HG02798 (cell line): Measurements from ENCODE around the gene PROCA1.
"Not testable (repeated sequence)": the region's sequence is repeated elsewhere in the genome, so short reads cannot be mapped to it uniquely, and the experiment has no call there.

Experiments
- ATAC-seq: cut with Tn5 transposase; IDR thresholded peaks from one replicate; pipeline ENCODE4 v1.9.1; 2021; ENCODE audit warnings: mild to moderate bottlenecking; ENCODE audit not compliant: unreplicated experiment, poor library complexity

PROCA1 gene

GRCh38 chr17:28726627-28727491 lies 15.2 kb upstream of the PROCA1 start:
- ATAC-seq = peak; percentile 46

DNA sequence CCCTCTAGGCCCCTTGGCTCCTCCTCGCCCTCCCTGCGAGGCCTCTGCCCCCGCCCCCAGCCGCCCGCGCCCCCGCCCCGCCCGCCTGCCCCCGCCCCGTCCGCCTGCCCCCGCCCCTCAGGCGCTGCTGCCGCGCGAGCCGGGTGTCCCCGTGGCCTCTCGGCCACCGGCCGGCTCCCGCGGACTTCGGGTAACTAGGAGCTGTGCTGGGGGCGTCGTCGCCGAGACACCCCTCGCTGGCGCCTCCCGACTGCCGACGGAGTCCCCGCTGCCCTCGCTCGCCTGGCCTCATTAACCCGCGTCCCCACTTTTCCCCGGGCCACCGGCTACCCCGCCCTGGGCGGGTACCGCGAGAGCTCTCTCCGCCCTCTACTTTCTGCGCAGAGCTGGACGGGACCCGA lies 14.5 kb upstream of the PROCA1 start, which contains the start of gene TLCD1:
Gene TLCD1, minus strand, starts transcription at position 8 of the 401 bp plus-strand sequence. CDS start 136 bp downstream, outside the sequence.
- peak; percentile 11 for ATAC-seq

- ATAC-seq = peak; percentile 0
Observed at GRCh38 chr17:28725660-28726225, 14.1 kb upstream of the PROCA1 start.

DNA sequence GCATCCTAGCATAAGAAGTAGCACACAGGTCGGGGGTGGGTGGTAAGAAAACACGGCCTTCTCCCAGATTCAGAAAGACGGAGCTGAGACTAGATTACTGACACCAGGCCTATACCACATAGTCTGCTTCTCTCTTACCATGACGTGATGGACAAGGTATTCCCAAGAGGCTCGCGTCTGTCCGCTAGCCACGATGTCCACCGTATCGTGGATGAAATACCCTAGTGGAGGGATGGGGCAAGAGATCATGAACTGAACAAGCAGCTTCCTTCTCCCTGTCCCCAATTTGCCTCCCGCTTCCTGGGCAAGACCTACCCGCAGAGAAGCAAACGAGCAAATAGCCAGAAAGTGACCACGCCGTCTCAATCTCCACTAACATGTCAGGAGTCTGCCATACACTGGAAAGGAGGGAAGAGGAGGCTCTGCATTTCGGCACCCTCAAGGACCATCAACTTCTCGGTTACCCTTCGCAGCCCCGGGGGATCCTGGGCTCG lies 13.5 kb upstream of the PROCA1 start:
- no peak for ATAC-seq

- ATAC-seq = no peak
Observed at GRCh38 chr17:28724500-28725165, 12.9 kb upstream of the PROCA1 start.

DNA sequence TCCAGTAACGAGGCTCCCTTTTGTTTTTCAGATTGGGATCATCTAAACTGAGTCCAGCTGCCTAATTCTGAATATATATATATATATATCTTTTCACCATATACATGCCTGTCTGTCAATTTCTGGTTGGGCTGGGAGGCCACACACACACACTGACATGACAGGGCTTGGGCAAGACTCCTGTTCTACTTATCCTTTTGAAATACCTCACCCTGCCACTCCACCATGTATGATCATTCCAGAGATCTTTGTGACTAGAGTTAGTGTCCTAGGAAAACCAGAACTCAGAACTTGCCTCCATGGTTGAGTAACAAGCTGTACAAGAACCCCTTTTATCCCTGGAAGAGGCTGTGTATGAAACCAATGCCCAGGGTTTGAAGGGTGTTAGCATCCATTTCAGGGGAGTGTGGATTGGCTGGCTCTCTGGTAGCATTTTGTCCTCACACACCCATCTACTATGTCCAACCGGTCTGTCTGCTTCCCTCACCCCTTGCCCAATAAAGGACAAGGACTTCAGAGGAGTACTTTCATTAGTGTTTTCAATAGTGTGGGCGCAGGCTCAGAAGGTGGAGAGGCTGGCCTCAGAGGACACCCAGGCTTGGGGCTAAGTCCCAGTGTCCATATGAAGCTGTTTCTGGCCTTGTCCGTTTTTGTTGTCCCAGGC lies 12.3 kb upstream of the PROCA1 start:
- ATAC-seq = not testable (repeated sequence)

GRCh38 chr17:28723159-28723835 lies 11.6 kb upstream of the PROCA1 start:
- no peak for ATAC-seq

DNA sequence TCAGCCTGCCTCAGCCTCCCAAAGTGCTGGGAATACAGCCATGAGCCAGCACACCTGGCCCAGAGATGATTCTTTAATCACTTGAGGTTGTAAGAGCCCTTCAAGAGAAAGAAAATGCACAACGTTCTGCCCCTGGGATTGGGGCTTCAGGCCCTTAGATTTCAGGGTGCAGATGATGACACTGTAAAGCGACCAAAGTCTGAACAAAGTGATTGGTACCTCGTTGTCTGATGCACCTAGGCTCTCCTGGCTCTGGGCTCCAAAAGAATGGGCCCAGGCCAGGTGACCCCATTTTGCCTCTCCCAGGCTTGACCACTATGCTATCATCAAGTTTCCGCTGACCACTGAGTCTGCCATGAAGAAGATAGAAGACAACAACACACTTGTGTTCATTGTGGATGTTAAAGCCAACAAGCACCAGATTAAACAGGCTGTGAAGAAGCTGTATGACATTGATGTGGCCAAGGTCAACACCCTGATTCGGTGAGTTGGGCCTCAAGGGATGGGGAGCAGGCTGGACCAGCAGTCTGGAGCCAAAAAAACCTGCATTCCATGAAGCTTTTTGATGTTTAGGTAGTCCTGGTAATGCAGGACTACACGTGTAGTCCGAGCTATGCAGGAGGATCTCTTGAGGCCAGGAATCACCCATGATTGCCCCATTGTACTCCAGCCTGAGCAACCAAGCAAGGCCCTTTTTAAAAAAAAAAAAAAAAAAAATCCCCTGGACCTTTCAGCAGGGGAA lies 10.9 kb upstream of the PROCA1 start:
- no peak for ATAC-seq

DNA sequence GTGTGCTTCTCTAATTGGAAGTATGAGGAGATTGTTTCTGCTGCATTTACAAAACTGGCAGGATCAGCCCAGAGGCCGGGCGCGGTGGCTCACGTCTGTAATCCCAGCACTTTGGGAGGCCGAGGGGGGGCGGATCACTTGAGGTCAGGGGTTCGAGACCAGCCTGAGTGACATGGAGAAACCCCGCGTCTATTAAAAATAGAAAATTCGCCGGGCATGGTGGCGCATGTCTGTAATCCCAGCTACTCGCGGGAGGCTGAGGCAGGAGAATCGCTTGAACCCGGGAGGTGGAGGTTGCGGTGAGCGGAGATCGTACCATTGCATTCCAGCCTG lies 9.3 kb upstream of the PROCA1 start:
- ATAC-seq = not testable (repeated sequence)

DNA sequence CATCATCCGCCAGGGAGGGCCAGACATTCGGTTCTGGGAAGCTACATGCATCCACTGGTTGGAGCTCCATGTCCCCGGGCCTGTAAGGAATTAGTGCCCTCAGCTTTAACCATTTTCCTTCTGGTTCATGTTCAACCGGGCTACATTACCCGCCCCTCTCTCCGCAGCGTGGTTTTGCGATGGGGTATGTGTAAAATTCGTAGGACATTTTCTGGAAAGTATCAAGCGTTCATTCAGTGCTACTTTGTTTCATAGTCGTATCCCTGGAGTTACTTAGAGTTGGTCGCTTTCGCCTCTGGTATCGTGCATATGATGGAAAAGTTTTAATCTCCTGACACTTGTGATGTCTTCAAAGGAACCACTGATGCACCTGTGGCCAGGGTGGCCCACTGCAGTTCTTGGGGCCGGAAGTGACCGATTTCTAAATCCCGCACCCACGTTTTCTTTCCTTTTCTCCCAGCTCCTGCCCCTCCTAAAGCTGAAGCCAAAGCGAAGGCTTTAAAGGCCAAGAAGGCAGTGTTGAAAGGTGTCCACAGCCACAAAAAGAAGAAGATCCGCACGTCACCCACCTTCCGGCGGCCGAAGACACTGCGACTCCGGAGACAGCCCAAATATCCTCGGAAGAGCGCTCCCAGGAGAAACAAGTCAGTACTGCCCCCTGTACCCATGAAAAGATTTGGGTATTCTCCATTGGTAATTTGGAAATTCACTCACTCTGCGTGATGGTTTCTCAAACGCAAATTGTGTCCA lies 8.7 kb upstream of the PROCA1 start:
- ATAC-seq = no peak

GRCh38 chr17:28719021-28719433 lies 7.3 kb upstream of the PROCA1 start:
- ATAC-seq = no peak

DNA sequence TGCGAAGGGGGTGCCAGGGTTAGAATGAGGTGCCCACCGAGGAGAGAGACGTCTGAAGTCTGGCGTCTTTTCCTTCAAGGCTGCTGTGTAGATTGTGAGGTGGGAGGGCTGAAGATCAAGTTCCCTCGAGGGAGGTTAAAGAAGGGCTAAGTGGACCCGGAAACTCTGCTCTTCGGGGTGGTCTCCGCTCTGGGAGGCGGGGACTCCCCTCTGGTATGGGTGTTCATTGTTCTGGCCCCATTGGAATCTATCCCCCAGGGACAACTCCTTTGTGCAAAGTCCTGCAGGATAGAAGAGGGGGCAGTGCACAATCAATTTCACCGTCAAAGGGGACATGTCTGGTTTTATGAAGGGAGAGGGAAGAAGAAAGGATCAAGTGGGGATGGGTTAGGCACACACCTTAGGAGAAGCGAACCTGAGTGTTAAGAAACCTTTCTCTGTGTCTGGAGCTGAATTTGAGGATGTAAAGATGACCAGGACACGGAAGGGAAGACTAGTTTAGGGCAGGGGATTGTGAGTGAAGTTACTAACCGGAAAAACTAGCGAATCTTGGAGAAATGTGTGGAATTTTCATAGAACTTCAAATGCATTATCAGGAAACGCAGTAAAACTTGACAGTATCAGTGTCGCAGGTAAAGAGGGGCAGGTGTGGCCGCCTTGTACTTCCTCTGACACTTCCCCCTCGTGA lies 6.8 kb upstream of the PROCA1 start:
- no peak for ATAC-seq

DNA sequence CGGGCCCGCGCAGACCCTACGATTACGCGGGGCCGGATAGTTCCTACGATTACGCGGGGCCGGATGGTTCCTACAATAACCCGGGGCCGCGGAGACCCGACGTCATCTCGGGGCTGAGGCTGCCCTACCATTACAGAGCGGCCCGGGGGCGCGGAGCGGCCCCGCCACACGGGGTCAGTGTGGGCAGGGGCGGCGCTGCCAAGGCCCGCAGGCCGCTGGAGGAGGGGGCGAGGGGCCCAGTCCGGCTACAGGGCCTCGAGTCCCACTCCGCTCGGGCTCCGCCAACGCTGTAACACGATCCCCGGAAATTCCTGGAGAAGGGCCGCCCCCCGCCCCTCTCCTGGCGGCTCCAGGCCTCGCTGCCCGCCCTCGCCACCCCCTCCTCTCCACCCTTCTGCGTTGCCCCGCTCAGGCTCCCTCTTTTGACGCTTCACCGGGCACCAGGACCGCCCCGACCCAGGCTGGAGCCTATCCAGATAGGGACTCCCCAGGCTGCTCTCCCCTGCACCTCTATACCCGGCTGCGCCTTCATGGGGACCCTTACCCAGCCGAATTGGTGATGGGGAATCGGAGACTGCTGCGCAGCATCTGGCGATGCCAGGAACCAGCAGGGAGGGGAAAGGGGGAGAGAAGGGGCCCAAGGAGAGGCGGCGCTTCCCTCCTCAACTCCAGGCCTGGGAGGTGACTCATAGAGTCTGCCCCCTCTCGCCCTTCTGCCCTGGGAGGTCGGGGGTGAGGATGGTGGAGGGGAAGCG lies 6.1 kb upstream of the PROCA1 start, which contains the start of gene RAB34:
Gene RAB34, minus strand, starts transcription at position 291 of the 755 bp plus-strand sequence. CDS start 602 bp downstream, outside the sequence.
- ATAC-seq = no peak

GRCh38 chr17:28716740-28717577 lies 5.3 kb upstream of the PROCA1 start:
- no peak for ATAC-seq

- no peak for ATAC-seq
Observed at GRCh38 chr17:28715217-28715616, 3.5 kb upstream of the PROCA1 start.

- no peak for ATAC-seq
Observed at GRCh38 chr17:28714281-28714680, 2.6 kb upstream of the PROCA1 start.
